IPS-20b (cell line): ENCODE measurements around the gene CCDC74B.
"Not testable (repeated sequence)": the region's sequence is repeated elsewhere in the genome, so short reads cannot be mapped to it uniquely, and the experiment has no call there.

Experiments used
- H3K27ac ChIP-seq: one replicate; pipeline ENCODE4 v1.5.1; 2013; ENCODE audit warnings: low read length
- H3K27me3 ChIP-seq: 2 replicates; pipeline ENCODE4 v1.6.1; 2013; ENCODE audit warnings: mild to moderate bottlenecking, low read length, inconsistent platforms; ENCODE audit not compliant: insufficient read depth
- H3K36me3 ChIP-seq: 2 replicates; pipeline ENCODE4 v1.6.1; 2013; ENCODE audit warnings: low read depth, mild to moderate bottlenecking, inconsistent platforms, low read length, moderate library complexity; ENCODE audit not compliant: insufficient read depth
- H3K4me1 ChIP-seq: 2 replicates; pipeline ENCODE4 v1.6.1; 2013; ENCODE audit warnings: mild to moderate bottlenecking, control low read depth, inconsistent platforms, low read length, moderate library complexity; ENCODE audit not compliant: insufficient read depth
- H3K4me3 ChIP-seq: 2 replicates; pipeline ENCODE4 v1.5.1; 2013; ENCODE audit warnings: mild to moderate bottlenecking, low read length, inconsistent platforms
- H3K9ac ChIP-seq: 2 replicates; pipeline ENCODE4 v1.6.1; 2013; ENCODE audit warnings: low read depth, mild to moderate bottlenecking, inconsistent platforms, low read length, moderate library complexity
- H3K9me3 ChIP-seq: 2 replicates; pipeline ENCODE4 v1.6.1; 2013; ENCODE audit warnings: mild to moderate bottlenecking, low read depth, low read length, inconsistent platforms; ENCODE audit not compliant: insufficient read depth

Gene CCDC74B

DNA sequence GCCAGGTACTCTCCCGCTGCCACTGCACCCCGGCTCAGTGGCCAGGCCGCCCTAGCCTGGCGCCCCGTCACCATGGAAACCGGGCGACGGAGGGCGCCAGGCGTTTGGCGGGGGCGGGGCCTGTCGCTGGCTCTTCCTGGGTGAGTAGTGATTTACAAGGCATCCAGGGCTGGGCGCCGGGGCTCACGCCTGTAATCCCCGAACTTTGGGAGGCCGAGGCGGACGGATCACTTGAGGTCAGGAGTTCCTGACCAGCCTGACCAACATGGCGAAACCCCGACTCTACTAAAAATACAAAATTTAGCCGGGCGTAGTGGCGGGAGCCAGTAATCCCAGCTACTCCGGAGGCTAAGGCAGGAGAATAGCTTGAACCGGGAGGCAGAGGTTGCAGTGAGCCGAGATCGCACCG lies at the start of gene CCDC74B:
Gene CCDC74B (minus strand): TSS at position 107 of the 409 bp plus-strand sequence. CDS start 116 bp downstream, outside the sequence.
- not testable (repeated sequence) for H3K9ac ChIP-seq

DNA sequence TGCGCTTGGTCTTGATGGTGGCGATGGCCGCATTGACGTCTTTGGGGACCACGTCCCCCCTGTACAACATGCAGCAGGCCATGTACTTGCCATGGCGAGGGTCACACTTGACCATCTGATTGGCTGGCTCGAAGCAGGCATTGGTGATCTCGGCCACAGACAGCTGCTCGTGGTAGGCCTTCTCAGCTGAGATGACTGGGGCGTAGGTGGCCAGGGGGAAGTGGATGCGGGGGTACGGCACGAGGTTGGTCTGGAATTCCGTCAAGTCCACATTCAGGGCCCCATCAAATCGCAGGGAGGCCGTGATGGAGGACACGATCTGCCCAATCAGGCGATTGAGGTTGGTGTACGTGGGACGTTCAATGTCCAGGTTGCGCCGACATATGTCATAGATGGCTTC lies 48.9 kb upstream of the CCDC74B start:
- not testable (repeated sequence) for H3K9me3 ChIP-seq, H3K27ac ChIP-seq, H3K36me3 ChIP-seq, H3K4me1 ChIP-seq, H3K9ac ChIP-seq, H3K4me3 ChIP-seq, H3K27me3 ChIP-seq

More for the DNA sequence above, at the start of gene CCDC74B:
- H3K27me3 ChIP-seq, H3K36me3 ChIP-seq, H3K27ac ChIP-seq, H3K9me3 ChIP-seq, H3K4me1 ChIP-seq: not testable (repeated sequence)
- H3K4me3 ChIP-seq, result peak within 1 kb of the TSS; percentile 56; the same call in 1 of the 2 replicates

DNA sequence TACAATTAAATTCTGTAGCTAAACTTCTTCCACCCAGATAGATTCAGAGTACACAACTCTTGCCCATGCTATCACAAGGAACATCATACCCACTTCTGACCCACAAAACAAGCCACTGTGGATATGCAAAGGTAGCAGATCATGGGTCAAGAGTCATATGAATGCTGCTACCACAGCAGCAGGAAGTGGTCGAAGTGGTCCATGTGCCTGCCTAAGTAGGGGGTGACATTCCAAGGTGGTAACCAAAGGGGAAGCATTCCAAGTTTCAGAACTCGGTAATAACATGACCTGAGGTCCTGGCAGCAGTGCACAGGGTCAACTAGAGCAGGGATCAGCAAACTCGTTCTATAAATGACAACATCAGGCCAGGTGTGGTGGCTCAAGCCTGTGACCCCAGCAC lies 47.5 kb upstream of the CCDC74B start:
- not testable (repeated sequence) for H3K27ac ChIP-seq, H3K27me3 ChIP-seq, H3K9me3 ChIP-seq, H3K36me3 ChIP-seq, H3K4me1 ChIP-seq, H3K4me3 ChIP-seq, H3K9ac ChIP-seq

DNA sequence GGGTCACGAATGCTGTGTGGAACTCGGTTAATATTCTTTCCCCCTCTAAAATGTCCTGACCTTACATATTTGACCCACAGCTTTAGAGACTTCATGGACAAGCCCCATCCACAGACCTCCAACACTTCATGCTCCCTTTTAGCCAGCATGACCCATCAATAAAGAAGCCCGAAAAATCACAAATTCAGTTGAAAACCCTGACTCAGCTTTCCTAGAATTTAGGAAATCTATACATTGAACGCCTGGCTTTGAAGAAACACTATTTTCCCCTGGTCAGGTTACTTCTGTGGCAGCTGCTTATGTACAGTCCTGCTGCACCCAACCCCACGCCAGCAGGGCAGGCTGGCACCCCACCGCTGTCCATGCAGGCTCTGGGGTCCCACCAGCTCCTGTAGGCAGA lies 46.4 kb upstream of the CCDC74B start:
- H3K36me3 ChIP-seq, H3K27ac ChIP-seq, H3K27me3 ChIP-seq, H3K4me3 ChIP-seq, H3K9ac ChIP-seq, H3K9me3 ChIP-seq, H3K4me1 ChIP-seq: not testable (repeated sequence)

DNA sequence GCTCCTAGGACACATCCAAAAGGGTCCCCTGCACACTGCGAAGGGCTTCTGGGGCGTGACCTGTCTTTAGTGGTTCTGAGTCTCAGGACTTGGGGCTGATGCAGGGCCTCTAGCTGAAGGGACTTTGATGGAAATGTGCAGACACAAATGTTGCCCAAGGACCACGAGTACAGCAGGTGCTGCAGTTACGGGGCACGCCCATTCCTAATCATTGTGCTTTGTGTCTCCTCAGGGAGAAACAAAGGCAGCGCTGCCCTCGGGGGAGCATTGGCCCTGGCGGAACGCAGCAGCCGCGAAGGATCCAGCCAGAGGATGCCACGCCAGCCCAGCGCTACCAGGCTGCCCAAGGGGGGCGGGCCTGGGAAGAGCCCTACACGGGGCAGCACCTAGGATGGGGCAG lies 45.3 kb upstream of the CCDC74B start:
- H3K4me3 ChIP-seq, result no peak overlapping the region
- no peaks in the 10 kb centered on the region for H3K27me3 ChIP-seq
- no peaks in the 10 kb centered on the region for H3K9me3 ChIP-seq
- H3K27ac ChIP-seq, result no peak overlapping the region
- H3K4me1 ChIP-seq, result no peaks in the 10 kb centered on the region
- no peaks in the 10 kb centered on the region for H3K36me3 ChIP-seq
- H3K9ac ChIP-seq, result no peak overlapping the region

DNA sequence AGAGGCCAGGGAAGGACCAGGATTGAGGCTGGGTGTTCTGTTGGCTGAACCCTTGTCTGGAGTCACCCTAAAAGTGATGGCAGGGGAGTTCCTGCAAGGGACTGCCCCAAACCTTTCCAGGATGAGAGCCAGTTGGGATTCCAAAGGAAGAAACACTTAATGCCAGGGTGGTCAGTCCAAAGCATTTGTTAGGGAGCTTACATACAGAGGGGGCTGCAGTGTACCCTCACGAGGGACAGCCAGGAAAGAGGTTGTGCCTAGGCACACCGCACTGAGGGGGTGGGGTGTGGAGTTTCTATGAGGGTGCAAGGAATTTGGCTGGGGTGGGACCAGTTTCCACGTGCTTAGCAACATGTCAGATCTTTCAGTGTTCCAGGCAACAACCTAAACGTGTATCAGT lies 44.0 kb upstream of the CCDC74B start:
- H3K4me1 ChIP-seq, H3K27ac ChIP-seq, H3K36me3 ChIP-seq, H3K27me3 ChIP-seq, H3K9me3 ChIP-seq, H3K9ac ChIP-seq, H3K4me3 ChIP-seq: not testable (repeated sequence)

DNA sequence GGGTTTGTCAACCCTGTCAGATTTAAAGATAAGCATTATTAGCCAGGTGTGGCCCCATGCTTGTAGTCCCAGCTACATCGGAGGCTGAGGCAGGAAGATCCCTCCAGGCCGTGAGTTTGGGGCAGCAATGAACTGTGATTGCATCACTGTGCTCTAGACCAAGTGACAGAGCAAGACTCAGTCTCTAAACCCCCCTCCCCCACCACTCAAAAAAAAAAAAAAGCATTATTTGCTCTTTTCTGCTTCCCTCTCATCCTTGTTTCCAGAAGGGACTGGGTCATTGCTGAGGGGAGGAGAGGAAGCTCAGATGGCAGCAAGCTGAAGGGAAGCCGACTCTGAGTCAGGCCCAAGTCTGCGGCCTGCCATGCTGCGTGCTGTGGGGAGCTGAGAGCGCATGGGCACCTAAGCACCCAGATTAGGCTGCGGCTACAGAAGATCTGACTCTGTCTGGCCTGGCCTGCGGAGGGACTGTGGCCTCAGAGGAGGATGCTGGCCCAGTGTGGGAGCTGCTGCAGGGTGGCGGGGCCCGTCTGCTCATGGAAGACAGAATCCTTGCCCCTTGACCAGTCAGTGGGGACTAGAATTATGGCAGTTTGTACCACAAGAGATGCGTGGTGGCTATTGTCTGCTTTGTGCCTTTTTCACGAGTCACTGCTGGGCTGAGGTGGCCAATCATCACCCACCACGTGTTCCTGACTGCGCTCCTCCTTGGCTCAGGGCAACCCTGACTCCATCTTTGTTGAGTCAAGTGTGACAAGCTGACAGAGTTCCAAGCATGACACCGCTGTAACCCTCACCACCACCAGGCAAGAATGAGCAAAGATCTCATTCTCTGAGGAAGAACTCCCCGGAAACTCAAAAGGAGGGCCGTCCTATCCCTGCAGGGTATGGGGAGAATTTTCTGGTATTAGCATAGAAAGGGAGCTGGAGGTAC lies 43.2 kb upstream of the CCDC74B start:
- not testable (repeated sequence) for H3K36me3 ChIP-seq, H3K4me3 ChIP-seq

DNA sequence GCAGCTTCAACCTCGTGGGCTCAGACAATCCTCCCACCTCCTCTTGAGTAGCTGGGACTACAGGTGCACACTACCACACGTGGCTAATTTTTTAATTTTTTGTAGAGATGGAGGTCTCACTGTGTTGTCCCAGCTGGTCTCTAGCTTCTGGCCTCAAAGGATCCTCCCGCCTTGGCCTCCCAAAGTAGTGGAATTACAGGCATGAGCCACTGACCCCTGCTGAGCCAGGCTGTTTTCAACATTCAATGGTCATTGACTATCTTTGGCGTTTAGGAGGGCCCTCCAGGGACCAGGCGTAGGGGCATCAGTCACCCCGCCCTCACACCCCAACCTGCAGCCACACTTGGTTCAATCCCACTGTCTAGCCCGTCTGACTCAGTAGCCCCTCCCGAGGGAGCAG lies 42.4 kb upstream of the CCDC74B start:
- Histone ChIP-seq H3K27ac (no peak overlapping the region), H3K9ac (no peak overlapping the region), H3K4me3 (no peak overlapping the region), H3K27me3 (no peaks in the 10 kb centered on the region), H3K36me3 (peaks cover 8% of the 10 kb centered on the region; the same call in 1 of the 2 replicates), H3K4me1 (no peaks in the 10 kb centered on the region), H3K9me3 (no peaks in the 10 kb centered on the region)

More for the DNA sequence above, 43.2 kb upstream of the CCDC74B start:
- not testable (repeated sequence) for H3K9me3 ChIP-seq, H3K27ac ChIP-seq, H3K9ac ChIP-seq, H3K4me1 ChIP-seq, H3K27me3 ChIP-seq

DNA sequence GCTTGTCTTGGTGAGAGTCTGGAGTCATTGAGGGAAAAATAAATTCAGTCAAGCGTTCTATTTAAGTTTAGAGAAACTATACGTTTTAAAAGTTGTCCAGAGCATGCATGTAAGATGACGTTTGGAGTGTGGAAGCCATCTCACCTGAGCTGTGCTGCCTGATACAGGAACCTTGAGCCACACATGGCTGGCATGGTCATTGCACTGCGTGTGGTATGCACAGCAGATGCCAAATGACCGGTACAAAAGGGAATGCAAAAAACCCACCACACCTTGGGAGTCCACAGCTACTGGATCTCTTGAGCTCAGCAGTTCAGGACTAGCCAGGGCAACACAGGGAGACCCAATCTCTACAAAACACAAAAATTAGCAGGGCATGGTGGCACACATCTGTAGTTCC lies 41.5 kb upstream of the CCDC74B start:
- Histone ChIP-seq H3K4me1 (no peaks in the 10 kb centered on the region), H3K4me3 (no peak overlapping the region), H3K9me3 (no peaks in the 10 kb centered on the region), H3K9ac (no peak overlapping the region), H3K27me3 (no peaks in the 10 kb centered on the region), H3K27ac (no peak overlapping the region), H3K36me3 (peaks cover 8% of the 10 kb centered on the region; the same call in 1 of the 2 replicates)

DNA sequence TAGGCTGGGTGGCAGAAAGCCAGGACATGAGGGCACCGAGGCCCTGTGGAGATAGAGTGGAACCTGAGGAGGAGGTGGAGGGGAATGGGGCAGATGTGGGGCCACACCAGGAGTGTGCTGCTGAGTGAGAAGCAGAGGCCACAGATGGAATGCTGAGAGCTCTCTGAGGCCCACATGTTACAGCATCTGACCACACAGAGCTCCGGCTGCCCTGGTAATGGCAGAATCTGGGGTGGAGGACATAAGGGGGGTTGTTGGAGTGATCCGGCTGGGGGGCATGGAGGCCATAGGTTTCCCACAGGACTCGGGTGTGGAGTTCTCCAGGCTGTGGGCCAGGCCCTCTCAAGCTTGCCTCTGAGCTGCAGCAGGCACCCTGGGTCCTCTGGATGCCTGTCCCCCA lies 41.0 kb upstream of the CCDC74B start:
- H3K9ac ChIP-seq, result no peak overlapping the region
- no peaks in the 10 kb centered on the region for H3K4me1 ChIP-seq
- H3K9me3 ChIP-seq, result no peaks in the 10 kb centered on the region
- H3K27me3 ChIP-seq, result no peaks in the 10 kb centered on the region
- no peak overlapping the region for H3K27ac ChIP-seq
- H3K36me3 ChIP-seq, result peaks cover 8% of the 10 kb centered on the region; the same call in 1 of the 2 replicates
- H3K4me3 ChIP-seq, result no peak overlapping the region

DNA sequence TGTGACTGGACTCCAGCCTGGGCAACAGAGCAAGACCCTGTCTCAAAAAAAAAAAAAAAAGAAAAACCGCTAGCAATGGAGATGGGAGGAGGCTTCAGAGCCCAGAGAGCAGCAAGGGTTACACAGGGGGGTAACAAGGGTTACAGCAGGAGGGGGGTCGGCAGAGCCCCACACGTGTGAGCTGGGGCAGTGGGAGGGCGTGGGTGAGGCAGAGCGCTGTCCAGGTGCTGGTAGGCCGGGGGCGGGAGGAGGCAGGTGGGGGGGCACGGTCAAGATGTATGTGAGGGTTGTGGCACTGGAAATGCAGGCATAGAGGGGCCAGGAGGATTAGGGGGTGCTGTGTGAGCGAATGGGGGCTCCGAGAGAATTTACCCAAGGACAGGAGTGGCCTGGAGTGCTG lies 40.5 kb upstream of the CCDC74B start:
- H3K9me3 ChIP-seq, result no peaks in the 10 kb centered on the region
- H3K36me3 ChIP-seq, result peaks cover 8% of the 10 kb centered on the region; the same call in 1 of the 2 replicates
- no peak overlapping the region for H3K9ac ChIP-seq
- no peaks in the 10 kb centered on the region for H3K4me1 ChIP-seq
- no peaks in the 10 kb centered on the region for H3K27me3 ChIP-seq
- H3K27ac ChIP-seq, result no peak overlapping the region
- H3K4me3 ChIP-seq, result no peak overlapping the region
